Osteocyte (in vitro differentiated cells): ENCODE results near the gene DUSP22. TPM values are rescaled to one million over a fixed set of nuclear protein-coding genes. Genes with fewer than 3 reads are reported as not detected.

Experiments used
- DNase-seq: peaks from one replicate; pipeline ENCODE4 v3.0.0; 2021; ENCODE audit warnings: mixed read lengths; ENCODE audit not compliant: unreplicated experiment; ENCODE audit errors: extremely low spot score
- H3K27ac Mint-ChIP-seq: one replicate; pipeline ENCODE4 v1.8.0; 2021; ENCODE audit warnings: mild to moderate bottlenecking, mixed read lengths; ENCODE audit not compliant: unreplicated experiment
- H3K27me3 Mint-ChIP-seq: one replicate; pipeline ENCODE4 v1.8.0; 2021; ENCODE audit warnings: mixed read lengths; ENCODE audit not compliant: unreplicated experiment
- H3K36me3 Mint-ChIP-seq: one replicate; pipeline ENCODE4 v1.8.0; 2021; ENCODE audit warnings: mixed read lengths; ENCODE audit not compliant: unreplicated experiment
- H3K4me1 Mint-ChIP-seq: one replicate; pipeline ENCODE4 v1.8.0; 2021; ENCODE audit warnings: mixed read lengths; ENCODE audit not compliant: unreplicated experiment
- H3K4me3 Mint-ChIP-seq: one replicate; pipeline ENCODE4 v1.8.0; 2021; ENCODE audit warnings: mild to moderate bottlenecking, moderate library complexity, mixed read lengths; ENCODE audit not compliant: unreplicated experiment
- H3K9me3 Mint-ChIP-seq: one replicate; pipeline ENCODE4 v1.8.0; 2021; ENCODE audit warnings: mixed read lengths; ENCODE audit not compliant: unreplicated experiment
- CTCF ChIP-seq: fragments of 200-600 bp; sonication (generic); IDR thresholded peaks from 2 replicates; pipeline ENCODE4 v1.5.0; 2021; ENCODE audit warnings: antibody characterized with exemption, mild to moderate bottlenecking, moderate library complexity
- total RNA-seq: library from RNA; stranded (reverse); gene quantifications from 2 replicates; pipeline ENCODE4 v1.2.1, GENCODE V29; 2021

DUSP22 gene
- total RNA-seq, 1 donor from 2014 or later = 27.4 TPM

DNA sequence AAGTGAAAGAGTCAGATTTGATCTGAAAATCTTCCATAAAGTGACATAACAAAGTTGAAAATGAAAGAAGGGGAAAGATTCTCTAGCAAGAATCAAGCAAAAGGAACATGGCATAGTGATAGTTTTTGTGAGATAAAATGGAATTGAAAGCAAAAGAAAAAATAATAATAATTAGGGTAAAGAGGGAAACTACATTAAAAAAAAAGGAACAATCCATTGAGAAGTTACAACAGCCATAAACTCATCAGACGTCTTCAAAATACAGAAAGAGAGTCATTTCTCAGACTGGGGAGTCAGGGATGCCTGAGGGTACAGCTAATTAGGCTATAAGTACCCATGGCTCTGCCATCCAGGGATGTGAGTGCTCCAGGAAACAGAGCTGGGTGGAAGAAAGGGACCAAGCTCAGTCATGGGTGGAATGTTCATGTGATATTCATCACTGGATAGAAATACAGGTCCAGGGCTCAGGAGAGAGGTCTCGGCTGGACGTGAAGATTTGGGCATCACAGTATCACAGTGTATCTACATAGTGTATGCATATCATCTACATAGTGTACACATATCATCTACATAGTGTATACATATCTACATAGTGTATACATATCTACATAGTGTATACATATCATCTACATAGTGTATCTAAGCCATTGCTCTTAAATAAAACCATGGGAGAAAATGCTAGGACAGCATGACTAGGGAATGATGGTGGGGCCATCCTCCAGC, 29.4 kb downstream of the DUSP22 start:
- H3K4me3 Mint-ChIP-seq = no peak overlapping the region
- TF ChIP-seq CTCF = no peak
- no peaks in the 10 kb centered on the region for H3K4me1 Mint-ChIP-seq

GRCh38 chr6:322259-322930, 30.1 kb downstream of the DUSP22 start:
- H3K36me3 Mint-ChIP-seq = no peaks in the 10 kb centered on the region
- no peaks in the 10 kb centered on the region for H3K27me3 Mint-ChIP-seq
- H3K9me3 Mint-ChIP-seq = no peaks in the 10 kb centered on the region
- DNase-seq = no peak
- H3K4me3 Mint-ChIP-seq = no peak overlapping the region
- no peak overlapping the region for H3K27ac Mint-ChIP-seq
- no peaks in the 10 kb centered on the region for H3K4me1 Mint-ChIP-seq
- TF ChIP-seq CTCF = no peak

More for the DNA sequence above, 29.4 kb downstream of the DUSP22 start:
- DNase-seq = no peak
- Mint-ChIP-seq H3K27ac (no peak overlapping the region), H3K27me3 (no peaks in the 10 kb centered on the region), H3K9me3 (no peaks in the 10 kb centered on the region), H3K36me3 (no peaks in the 10 kb centered on the region)

DNA sequence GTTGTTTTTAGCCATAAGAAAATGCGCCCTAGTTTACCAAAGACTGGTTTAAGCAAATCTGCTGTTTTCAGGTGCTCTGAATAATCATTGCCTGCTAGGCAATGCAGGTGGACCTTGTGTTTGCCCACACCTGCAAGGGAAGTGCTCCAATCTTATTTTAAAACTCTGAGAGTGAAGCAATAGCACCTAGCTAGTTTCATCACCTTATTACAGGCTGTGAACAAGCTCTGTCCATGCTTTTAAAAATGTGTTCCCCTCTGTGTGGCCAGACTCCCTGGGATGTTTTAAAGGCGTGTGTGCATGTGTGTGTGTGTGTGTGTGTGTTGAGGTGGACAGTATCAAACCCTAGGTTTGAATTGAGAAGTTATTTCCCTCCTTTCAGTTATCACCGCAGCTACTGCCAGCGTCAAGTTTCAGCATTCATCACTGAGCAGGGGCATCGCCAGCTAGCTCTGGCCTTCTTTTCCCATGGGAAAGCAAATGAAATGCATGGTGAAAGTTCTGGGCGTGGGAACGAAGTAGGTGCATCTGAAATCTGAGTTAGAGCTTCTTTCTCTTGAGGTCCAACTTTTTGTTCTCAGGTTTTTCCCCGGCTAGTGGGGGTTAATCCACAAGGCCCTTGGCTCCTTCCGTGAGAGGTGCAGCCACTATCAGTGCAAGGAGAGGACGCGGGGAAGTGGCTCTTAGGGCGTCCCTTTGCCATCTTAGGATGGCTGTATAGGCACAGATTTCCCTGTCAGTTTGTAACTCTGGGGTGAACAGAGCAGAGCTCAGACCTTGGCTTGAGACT, 30.8 kb downstream of the DUSP22 start:
- Mint-ChIP-seq H3K27me3 (no peaks in the 10 kb centered on the region), H3K9me3 (no peaks in the 10 kb centered on the region), H3K36me3 (no peaks in the 10 kb centered on the region), H3K4me3 (no peak overlapping the region), H3K4me1 (no peaks in the 10 kb centered on the region), H3K27ac (no peak overlapping the region)
- DNase-seq = no peak
- no peak for TF ChIP-seq CTCF

DNA sequence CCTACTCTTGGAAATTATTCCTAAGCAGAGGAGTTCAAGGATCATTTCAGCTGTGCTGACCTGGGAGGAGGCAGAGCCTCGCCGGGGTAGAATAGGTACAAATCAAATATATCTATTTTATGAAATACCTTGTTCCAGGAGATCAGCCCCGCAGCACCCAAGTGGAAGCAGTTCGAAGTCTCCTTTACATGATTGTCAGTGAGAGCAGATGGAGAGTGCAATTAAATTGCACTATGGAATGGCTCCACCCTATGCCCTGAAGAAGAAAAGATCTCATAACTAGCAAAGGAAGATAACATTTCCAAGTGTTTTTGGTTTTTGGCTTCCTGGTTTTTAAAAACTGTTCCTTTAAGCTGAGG, 31.4 kb downstream of the DUSP22 start:
- Mint-ChIP-seq H3K27ac (no peak overlapping the region), H3K4me1 (no peaks in the 10 kb centered on the region), H3K36me3 (no peaks in the 10 kb centered on the region), H3K9me3 (no peaks in the 10 kb centered on the region), H3K4me3 (no peak overlapping the region), H3K27me3 (no peaks in the 10 kb centered on the region)
- DNase-seq = no peak
- TF ChIP-seq CTCF = no peak
